Upper lobe of left lung (tissue), 4 donors: Measurements from ENCODE around the gene EFNA1.
A peak's percentile ranks its signal among the peaks of the same experiment; 100 is the strongest.

Experiments used
- EP300 ChIP-seq, 4 donors: sonication (generic); formaldehyde crosslinking; IDR thresholded peaks; one replicate each; pipeline ENCODE4 v1.5.1; 2017; ENCODE audit warnings: antibody characterized with exemption in 4 of 4, control low read depth in 2 of 4
- POLR2A ChIP-seq, 4 donors: fragments of 450-650 bp; IDR thresholded peaks; one replicate each; pipeline ENCODE4 v1.5.1; 2016 to 2017; ENCODE audit warnings: antibody characterized with exemption in 4 of 4, mild to moderate bottlenecking in 2 of 4
- TF ChIP-seq, protein P1 (sequence below), 6 experiments: fragments of 450-650 bp in 4 of 6; fragments of 200-600 bp in 2 of 6; sonication (generic) in 2 of 6; IDR thresholded peaks; one replicate each; pipeline ENCODE4 v1.5.1; 2016 to 2019; ENCODE audit warnings: antibody characterized with exemption in 6 of 6

DNA sequence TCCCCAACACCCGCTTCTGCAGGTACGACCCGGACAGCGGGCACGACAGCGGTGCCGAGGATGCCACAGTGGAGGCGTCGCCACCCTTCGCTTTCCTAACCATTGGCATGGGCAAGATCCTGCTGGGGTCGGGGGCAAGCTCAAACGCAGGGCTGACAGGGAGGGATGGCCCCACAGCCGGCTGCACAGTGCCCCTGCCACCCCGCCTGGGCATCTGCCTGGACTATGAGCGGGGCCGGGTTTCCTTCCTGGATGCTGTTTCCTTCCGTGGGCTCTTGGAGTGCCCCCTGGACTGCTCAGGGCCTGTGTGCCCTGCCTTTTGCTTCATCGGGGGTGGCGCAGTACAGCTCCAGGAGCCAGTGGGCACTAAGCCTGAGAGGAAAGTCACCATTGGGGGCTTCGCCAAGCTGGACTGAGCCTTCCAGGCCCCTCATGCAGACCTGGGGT lies 56.1 kb downstream of the EFNA1 start:
- TF ChIP-seq, protein P1, sequence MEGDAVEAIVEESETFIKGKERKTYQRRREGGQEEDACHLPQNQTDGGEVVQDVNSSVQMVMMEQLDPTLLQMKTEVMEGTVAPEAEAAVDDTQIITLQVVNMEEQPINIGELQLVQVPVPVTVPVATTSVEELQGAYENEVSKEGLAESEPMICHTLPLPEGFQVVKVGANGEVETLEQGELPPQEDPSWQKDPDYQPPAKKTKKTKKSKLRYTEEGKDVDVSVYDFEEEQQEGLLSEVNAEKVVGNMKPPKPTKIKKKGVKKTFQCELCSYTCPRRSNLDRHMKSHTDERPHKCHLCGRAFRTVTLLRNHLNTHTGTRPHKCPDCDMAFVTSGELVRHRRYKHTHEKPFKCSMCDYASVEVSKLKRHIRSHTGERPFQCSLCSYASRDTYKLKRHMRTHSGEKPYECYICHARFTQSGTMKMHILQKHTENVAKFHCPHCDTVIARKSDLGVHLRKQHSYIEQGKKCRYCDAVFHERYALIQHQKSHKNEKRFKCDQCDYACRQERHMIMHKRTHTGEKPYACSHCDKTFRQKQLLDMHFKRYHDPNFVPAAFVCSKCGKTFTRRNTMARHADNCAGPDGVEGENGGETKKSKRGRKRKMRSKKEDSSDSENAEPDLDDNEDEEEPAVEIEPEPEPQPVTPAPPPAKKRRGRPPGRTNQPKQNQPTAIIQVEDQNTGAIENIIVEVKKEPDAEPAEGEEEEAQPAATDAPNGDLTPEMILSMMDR (IDR thresholded peaks at IDR 0.05): no peak
- TF ChIP-seq EP300 (IDR thresholded peaks at IDR 0.05) (no peak), POLR2A (IDR thresholded peaks at IDR 0.05) (peak in 1 of 4 donors; percentile 40)
